HL-60 (cell line): ENCODE measurements around the gene STK33.

ENCODE experiments used
- DNase-seq, 2 experiments: peaks; one replicate each; pipeline ENCODE4 v3.0.0-alpha.2; 2010 to 2020; ENCODE audit warnings: low read depth in 1 of 2, low spot score in 1 of 2
- H3K27ac ChIP-seq: fragments of 250-450 bp; sonication (Bioruptor Pico); replicated peaks from 2 replicates; pipeline ENCODE4 v1.5.1; 2020; ENCODE audit warnings: mild to moderate bottlenecking, moderate library complexity
- H3K27me3 ChIP-seq: fragments of 250-450 bp; sonication (Bioruptor Pico); 2 replicates; pipeline ENCODE4 v1.5.1; 2021; ENCODE audit warnings: mild to moderate bottlenecking, moderate library complexity; ENCODE audit not compliant: insufficient read depth, poor library complexity, severe bottlenecking
- H3K4me3 ChIP-seq: replicated peaks from 2 replicates; pipeline ENCODE4 v1.5.1; 2011; ENCODE audit warnings: mild to moderate bottlenecking, control low read depth, low read length; ENCODE audit not compliant: insufficient read depth
- GABPA ChIP-seq: IDR thresholded peaks from 2 replicates; pipeline ENCODE4 v1.6.1; 2012; ENCODE audit warnings: low read depth
- POLR2AphosphoS5 ChIP-seq: IDR thresholded peaks from 2 replicates; pipeline ENCODE4 v1.6.1; 2012; ENCODE audit warnings: low read depth
- SPI1 ChIP-seq: IDR thresholded peaks from 2 replicates; pipeline ENCODE4 v1.6.1; 2012; ENCODE audit warnings: low read depth, mild to moderate bottlenecking, borderline replicate concordance
- TF ChIP-seq, protein P1 (sequence below): IDR thresholded peaks from one replicate; pipeline ENCODE4 v1.5.1; 2011; ENCODE audit warnings: low read length, control low read depth, inconsistent platforms; ENCODE audit not compliant: insufficient read depth
- TF ChIP-seq, protein P2 (sequence below): IDR thresholded peaks from 2 replicates; pipeline ENCODE4 v1.6.1; 2012; ENCODE audit warnings: low read depth; ENCODE audit not compliant: insufficient replicate concordance

The STK33 gene

DNA sequence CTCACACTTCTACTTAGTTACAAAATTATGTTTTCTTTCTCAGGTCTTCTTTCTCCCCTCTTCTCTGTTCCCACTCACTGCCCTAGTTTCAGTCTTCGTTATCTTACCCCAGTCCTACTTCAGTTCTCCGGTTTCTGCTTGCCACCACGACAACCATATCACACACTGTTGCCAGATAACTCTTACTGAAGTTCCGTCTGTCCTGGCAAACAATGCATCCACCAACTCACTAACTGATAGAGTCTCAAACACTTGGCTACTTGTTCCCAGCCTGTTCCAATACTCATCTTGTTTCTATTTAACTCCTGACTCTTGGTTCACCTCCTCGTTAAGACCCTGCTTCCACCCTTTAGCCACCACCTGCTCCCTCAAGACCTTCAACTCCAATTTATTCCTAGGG is 164.5 kb downstream of the STK33 start:
- DNase-seq: no peak
- no peaks in the 10 kb centered on the region for H3K27me3 ChIP-seq
- TF ChIP-seq GABPA (no peak), SPI1 (no peak), POLR2AphosphoS5 (no peak)
- TF ChIP-seq, protein P1, sequence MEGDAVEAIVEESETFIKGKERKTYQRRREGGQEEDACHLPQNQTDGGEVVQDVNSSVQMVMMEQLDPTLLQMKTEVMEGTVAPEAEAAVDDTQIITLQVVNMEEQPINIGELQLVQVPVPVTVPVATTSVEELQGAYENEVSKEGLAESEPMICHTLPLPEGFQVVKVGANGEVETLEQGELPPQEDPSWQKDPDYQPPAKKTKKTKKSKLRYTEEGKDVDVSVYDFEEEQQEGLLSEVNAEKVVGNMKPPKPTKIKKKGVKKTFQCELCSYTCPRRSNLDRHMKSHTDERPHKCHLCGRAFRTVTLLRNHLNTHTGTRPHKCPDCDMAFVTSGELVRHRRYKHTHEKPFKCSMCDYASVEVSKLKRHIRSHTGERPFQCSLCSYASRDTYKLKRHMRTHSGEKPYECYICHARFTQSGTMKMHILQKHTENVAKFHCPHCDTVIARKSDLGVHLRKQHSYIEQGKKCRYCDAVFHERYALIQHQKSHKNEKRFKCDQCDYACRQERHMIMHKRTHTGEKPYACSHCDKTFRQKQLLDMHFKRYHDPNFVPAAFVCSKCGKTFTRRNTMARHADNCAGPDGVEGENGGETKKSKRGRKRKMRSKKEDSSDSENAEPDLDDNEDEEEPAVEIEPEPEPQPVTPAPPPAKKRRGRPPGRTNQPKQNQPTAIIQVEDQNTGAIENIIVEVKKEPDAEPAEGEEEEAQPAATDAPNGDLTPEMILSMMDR: no peak
- TF ChIP-seq, protein P2, sequence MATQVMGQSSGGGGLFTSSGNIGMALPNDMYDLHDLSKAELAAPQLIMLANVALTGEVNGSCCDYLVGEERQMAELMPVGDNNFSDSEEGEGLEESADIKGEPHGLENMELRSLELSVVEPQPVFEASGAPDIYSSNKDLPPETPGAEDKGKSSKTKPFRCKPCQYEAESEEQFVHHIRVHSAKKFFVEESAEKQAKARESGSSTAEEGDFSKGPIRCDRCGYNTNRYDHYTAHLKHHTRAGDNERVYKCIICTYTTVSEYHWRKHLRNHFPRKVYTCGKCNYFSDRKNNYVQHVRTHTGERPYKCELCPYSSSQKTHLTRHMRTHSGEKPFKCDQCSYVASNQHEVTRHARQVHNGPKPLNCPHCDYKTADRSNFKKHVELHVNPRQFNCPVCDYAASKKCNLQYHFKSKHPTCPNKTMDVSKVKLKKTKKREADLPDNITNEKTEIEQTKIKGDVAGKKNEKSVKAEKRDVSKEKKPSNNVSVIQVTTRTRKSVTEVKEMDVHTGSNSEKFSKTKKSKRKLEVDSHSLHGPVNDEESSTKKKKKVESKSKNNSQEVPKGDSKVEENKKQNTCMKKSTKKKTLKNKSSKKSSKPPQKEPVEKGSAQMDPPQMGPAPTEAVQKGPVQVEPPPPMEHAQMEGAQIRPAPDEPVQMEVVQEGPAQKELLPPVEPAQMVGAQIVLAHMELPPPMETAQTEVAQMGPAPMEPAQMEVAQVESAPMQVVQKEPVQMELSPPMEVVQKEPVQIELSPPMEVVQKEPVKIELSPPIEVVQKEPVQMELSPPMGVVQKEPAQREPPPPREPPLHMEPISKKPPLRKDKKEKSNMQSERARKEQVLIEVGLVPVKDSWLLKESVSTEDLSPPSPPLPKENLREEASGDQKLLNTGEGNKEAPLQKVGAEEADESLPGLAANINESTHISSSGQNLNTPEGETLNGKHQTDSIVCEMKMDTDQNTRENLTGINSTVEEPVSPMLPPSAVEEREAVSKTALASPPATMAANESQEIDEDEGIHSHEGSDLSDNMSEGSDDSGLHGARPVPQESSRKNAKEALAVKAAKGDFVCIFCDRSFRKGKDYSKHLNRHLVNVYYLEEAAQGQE: no peak

DNA sequence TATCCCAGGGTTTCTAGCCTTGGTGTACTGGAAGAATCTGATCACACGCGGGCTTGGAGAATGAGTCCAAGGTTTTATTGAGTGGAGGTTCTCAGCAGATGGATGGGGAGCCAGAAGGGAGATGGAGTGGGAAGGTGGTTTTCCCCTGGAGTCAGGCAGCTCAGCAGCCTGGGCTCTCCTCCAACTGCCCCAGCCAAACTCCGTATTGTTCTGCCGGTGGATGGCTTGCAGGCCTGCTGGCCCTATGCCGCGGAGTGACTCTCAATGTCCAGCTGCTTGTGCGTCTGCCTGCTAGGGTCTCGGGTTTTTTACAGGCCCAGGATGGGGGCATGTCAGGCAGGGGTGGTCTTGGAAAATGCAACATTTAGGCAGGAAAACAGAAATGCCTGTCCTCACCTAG is 168.0 kb downstream of the STK33 start:
- no peak overlapping the region for H3K27ac ChIP-seq
- no peak for DNase-seq
- TF ChIP-seq, protein P2: no peak
- TF ChIP-seq GABPA (no peak), SPI1 (no peak), POLR2AphosphoS5 (no peak)
- TF ChIP-seq, protein P1: no peak
- no peak overlapping the region for H3K4me3 ChIP-seq
- no peaks in the 10 kb centered on the region for H3K27me3 ChIP-seq

More for the DNA sequence above, 164.5 kb downstream of the STK33 start:
- H3K27ac ChIP-seq: no peak overlapping the region
- H3K4me3 ChIP-seq: no peak overlapping the region

DNA sequence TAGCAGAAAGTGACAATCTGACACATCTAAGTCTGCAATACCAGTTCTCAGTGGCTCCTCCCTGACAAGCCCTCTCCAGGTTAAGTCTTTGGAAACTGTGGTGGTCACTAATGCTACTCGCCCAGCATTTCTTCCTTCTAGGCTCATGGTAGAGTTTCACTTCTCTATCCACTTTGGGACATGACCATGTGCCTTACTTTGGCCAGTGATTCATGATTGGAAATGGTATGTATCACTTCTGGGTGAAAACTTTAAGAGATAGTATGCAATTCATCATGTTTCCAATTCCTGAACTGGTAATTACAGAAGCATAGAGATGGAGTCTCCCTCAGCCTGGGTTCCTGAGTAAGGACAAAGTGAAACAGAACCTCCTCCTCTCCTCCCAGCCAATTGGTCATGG is 178.8 kb downstream of the STK33 start:
- TF ChIP-seq SPI1: no peak
- TF ChIP-seq, protein P1: no peak
- no peak overlapping the region for H3K27ac ChIP-seq
- no peak overlapping the region for H3K4me3 ChIP-seq
- H3K27me3 ChIP-seq: no peaks in the 10 kb centered on the region
- DNase-seq: no peak

DNA sequence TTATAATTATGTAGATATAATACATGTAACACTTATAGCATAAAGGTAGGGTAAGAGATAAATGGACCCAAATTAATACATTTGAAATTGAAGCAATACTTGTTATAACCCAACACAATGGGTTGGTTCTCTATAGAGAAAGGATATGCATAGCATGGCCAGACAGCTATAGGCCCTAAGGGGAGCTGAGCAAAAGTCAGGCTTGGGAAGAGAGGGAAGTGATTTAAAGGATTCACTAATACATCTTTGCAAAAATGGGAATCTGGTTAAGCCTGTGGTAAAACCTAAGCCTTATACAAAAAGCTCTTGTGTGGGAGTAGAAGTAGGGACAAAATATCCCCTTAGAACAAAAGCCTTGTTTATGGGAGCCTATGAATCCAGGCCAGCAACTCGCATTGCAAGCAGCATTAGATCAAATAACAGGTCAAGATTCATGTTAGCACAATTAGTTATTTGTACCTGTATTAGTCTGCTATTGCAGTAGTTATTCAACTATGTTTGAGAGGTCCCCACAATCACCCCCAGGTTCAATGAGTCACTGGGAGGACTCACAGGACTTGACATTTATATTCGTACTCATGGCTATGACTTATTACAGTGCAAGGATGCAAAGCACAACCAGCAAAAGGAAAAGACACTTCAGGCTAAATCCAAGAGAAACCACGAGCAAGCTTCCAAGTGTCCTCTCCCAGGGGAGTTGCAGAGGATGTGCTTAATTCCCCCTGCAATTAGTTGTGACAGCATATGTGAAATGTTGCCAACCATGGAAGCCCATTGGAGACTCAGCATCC is 185.7 kb downstream of the STK33 start:
- no peak overlapping the region for H3K27ac ChIP-seq
- H3K4me3 ChIP-seq: no peak overlapping the region
- no peak for DNase-seq
- no peaks in the 10 kb centered on the region for H3K27me3 ChIP-seq
- TF ChIP-seq POLR2AphosphoS5: no peak
- TF ChIP-seq, protein P1: no peak
- TF ChIP-seq, protein P2: no peak
- no peak for TF ChIP-seq SPI1
- no peak for TF ChIP-seq GABPA
